Measurements from ENCODE around the gene SLC9A5.

SLC9A5 gene, protein sequence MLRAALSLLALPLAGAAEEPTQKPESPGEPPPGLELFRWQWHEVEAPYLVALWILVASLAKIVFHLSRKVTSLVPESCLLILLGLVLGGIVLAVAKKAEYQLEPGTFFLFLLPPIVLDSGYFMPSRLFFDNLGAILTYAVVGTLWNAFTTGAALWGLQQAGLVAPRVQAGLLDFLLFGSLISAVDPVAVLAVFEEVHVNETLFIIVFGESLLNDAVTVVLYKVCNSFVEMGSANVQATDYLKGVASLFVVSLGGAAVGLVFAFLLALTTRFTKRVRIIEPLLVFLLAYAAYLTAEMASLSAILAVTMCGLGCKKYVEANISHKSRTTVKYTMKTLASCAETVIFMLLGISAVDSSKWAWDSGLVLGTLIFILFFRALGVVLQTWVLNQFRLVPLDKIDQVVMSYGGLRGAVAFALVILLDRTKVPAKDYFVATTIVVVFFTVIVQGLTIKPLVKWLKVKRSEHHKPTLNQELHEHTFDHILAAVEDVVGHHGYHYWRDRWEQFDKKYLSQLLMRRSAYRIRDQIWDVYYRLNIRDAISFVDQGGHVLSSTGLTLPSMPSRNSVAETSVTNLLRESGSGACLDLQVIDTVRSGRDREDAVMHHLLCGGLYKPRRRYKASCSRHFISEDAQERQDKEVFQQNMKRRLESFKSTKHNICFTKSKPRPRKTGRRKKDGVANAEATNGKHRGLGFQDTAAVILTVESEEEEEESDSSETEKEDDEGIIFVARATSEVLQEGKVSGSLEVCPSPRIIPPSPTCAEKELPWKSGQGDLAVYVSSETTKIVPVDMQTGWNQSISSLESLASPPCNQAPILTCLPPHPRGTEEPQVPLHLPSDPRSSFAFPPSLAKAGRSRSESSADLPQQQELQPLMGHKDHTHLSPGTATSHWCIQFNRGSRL

DNA sequence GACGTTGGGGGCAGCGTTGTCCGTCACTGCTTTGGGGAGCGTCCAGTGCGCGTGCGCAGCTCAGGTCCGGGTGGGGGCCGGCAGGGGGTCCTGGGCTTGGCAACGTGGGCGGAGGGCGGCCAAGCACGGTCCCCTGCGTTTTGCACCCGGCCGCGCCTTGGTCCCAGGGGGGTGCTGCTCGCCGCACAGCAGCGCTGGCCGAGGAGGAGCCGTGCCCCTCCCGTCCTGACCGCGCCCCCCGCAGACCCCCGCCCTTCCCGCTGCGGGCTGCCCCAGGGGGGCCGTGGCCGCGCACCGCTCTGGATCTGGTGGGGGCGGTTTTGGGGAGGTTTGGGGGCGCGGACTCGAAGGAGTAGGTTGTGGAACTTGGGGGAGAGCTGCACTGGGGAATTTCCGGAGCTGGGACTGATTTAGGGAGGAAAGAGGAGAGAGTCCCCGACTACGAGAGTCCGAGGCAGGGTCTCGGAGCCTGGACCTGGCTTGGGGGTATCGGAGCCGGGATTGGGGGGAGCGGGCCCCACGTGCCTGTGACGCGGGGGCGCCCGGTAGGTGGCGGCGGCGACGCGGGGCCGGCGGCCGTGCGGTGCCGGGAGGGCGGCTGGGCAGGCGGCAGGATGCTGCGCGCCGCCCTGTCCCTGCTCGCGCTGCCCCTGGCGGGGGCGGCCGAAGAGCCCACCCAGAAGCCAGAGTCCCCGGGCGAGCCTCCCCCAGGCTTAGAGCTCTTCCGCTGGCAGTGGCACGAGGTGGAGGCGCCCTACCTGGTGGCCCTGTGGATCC is at the start of gene SLC9A5:
TSS of gene SLC9A5 (plus strand) at position 579 of the 777 bp plus-strand sequence. CDS start at position 615, 36 bp downstream.
- no peak for DNase-seq

GRCh38 chr16:67199011-67199807 is 49.6 kb upstream of the SLC9A5 start, which contains the start of gene ELMO3:
Gene ELMO3, plus strand, starts transcription at chr16:67199131. Its CDS starts 196 bp downstream, at chr16:67199327.
- no peak for DNase-seq

- no peak for DNase-seq
Observed at GRCh38 chr16:67199808-67200198, 49.0 kb upstream of the SLC9A5 start.

DNA sequence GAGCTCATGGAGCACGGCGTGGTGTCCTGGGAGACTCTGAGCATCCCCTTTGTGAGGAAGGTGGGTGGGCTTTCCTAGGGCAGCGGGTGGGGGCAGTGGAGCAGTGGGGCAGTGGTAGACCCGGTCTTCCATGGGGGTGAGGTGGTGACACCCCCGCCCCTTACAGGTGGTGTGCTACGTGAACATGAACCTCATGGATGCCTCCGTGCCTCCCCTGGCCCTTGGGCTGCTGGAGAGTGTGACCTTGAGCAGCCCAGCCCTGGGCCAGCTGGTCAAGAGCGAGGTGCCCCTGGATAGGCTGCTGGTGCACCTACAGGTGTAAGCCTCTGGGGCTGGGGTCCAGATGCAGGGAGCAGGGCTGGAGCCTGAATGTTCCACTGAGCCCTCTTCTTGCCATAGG is 48.3 kb upstream of the SLC9A5 start:
- DNase-seq: no peak

GRCh38 chr16:67201411-67202345 is 47.1 kb upstream of the SLC9A5 start:
- DNase-seq: no peak

GRCh38 chr16:67202426-67202825 is 46.4 kb upstream of the SLC9A5 start:
- DNase-seq: no peak

GRCh38 chr16:67202956-67203493 is 45.8 kb upstream of the SLC9A5 start:
- DNase-seq: no peak

DNA sequence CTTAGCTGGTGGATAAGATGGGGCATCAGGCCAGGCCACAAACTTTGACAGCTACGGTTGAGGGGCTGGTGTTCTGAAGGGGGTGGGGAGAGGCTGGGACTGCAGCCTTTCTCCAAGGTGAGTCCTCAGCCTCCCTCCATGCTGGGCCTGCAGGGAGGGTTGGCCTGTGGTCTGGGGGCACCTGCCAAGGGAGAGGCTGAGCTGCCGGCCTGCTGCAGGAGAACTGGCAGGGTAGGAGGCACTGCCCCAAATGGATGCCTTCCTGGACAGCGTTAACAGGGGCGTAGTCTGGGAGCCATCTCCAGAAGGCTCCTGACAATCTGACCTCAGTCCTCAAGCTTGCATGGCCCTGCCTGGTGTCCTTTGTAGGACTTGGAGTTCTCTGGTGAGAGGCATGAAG is 44.7 kb upstream of the SLC9A5 start:
- DNase-seq: no peak

DNA sequence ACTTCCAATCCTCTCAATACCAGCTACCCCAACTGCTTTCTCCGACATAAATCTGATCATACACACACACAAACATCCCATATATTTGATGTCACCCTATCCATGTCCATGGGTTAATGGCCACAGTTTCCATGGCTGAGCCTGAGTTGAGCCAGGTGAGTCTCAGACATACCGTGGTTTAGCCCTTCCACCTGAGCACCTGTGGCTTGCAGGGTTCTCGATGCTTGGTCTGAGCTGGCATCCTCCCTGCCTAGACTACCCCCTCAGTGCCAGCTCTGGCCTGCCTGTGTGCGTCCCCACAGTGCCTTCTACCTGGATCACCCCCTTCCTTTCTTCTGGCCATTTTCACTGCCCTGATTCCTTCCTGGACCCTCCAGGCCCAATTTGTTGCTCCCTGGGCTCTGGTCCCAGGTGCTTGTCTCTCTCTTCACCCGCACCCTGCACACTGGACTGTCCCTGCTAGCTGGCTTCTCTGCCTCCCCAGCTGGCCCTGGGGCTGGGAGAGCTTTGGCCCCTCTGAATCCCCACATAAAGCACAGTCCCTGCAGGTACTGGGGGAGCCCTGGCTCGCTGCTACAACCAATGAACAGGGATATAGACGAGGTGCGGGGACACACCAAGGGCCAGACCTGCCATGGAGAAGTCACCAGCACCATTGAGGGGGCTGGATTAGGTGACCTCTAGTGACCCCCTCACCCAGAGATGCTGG is 42.5 kb upstream of the SLC9A5 start:
- DNase-seq: no peak

DNA sequence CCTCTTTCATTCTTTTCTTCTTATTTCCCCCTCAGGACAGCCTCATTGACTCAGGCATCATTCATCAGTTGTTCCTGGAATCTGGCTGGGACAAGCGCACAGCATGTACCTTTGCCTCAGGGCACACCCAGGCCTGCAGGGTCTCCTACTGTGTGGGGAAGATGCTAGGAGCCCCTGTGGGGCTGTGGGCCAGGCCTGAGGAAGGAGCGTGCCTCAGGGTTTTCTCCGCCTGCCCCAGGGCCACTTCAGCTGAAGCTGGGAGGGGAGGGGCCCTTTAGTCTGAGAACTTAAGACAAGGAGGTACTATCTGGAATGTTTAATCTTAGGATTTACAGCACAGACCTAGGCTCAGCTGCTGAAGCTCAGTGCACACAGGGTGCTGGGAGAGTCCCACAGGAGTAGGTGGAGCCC is 41.9 kb upstream of the SLC9A5 start:
- DNase-seq: no peak

GRCh38 chr16:67207249-67208091 is 41.3 kb upstream of the SLC9A5 start:
- DNase-seq: no peak

DNA sequence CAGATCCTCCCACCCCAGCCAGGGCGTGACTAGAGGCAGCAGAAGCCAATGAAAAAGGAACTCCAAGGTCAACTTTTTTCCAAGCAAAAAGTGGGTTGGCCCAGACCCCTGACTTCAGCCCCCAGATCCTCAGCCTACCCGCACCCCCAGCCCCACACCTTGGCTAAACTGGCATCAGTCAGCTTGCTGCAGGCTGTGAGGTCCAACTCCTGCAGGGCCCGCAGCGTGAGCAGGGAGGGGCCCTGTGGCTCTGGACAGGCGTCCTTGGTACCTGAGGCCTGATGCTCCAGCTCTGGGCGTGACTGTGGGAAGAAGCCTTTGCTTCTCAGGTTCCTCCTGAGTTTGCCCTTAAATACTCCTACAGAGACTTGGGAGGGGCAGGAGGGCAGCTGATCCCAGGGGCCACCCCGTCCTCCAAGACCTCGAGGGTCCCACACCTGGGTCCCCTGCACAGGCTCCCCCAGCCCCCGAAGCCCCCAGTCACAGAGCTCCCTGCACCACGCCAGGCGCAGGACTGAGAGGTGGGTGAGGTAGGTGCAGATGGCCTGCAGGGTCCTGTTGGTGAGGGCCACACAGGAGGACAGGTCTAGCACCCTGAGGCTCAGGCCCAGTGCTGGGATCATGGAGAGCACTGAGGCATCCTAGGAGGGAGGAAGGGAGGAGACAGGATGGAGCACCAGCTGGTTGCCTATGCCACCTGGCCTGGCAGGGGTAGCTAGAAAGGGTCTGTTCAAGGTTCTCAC is 40.5 kb upstream of the SLC9A5 start:
- DNase-seq: no peak

DNA sequence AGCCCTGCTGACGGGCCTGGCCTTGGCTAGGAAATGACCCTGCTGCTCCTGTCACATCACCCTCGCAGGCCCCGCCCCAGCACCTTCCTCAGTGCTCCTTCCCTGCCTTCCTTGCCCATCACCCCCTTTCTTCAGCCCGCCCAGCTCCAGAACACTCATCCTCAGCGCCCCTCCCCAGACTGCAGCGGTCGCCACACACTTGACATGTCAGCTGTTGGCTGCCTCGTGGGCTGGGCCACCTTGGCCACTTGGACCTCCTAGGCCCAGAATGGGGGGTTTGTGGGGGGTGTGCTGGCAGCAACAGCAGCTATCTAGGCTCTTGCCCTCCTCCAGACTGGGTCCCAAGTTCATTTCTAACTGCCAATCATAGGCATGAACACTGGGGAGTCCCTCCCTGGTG is 39.2 kb upstream of the SLC9A5 start:
- DNase-seq: no peak

DNA sequence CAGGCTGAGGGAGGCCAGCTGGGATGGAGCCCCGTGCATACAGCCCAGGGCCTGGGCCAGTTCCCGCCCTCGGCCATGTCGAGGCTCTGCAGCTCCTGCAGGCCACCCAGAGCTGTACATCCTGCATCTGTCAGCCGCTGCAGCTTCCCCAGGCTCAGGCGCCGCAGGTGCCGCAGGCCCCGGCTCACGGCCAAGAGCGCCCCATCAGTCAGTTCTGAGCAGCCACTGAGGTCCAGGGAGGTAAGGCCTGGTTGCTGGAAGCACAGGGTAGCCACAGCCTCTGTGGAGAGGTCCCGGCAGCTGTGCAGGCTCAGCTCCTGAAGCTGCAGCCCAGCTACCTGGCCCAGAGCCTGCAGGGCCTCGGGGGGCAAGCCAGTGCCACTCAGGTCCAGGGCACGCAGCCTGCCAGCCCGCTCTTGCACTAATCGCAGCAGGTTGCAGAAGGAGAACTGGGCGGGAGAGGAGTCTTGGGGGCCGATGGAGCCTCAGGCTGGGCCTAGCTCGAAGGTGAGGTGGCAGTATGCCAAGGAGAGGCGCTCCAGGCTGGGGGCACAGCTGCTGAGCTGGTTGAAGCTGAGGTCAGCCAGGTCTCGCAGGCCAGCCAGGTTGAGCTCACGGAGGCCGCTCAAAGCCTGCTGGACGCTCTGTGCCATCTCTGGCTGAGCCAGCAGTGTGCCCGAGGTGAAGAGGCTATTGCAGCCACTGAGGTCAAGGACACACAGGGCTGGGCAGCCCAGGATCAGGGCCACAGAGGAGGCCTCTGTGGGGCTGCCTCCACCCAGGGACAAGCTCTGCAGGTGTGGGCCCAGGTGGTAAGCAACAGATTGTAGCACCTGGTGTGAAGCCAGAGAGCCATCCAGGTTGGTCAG is 38.5 kb upstream of the SLC9A5 start:
- no peak for DNase-seq

DNA sequence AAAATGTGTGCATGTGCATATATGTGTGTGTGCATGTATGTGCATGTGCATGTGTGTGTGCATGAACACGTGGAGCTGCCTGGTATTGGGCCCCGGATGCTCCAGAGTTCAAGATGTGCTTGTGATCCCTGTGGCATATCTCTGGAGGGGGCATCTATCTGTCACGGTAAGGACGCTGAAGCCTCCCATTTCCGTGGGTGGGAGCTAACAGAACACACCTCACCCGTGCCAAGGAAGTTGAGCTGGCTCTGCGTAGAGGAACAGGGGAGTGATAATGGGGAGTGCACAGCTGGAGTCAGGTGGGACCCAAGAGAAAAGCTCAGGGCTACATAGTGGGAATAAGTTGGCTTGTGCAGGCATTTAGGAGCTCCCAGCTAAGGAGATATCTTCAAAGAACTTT is 37.1 kb upstream of the SLC9A5 start:
- no peak for DNase-seq

GRCh38 chr16:67212766-67213165 is 36.0 kb upstream of the SLC9A5 start:
- no peak for DNase-seq
